HG02938 (cell line): ENCODE data around the gene QSOX1.

Source experiments
- ATAC-seq: cut with Tn5 transposase; IDR thresholded peaks from one replicate; pipeline ENCODE4 v1.9.1; 2021; ENCODE audit warnings: mild to moderate bottlenecking, moderate library complexity; ENCODE audit not compliant: unreplicated experiment

The QSOX1 gene

GRCh38 chr1:180231506-180231921 lies 76.8 kb downstream of the QSOX1 start:
- no peak for ATAC-seq

DNA sequence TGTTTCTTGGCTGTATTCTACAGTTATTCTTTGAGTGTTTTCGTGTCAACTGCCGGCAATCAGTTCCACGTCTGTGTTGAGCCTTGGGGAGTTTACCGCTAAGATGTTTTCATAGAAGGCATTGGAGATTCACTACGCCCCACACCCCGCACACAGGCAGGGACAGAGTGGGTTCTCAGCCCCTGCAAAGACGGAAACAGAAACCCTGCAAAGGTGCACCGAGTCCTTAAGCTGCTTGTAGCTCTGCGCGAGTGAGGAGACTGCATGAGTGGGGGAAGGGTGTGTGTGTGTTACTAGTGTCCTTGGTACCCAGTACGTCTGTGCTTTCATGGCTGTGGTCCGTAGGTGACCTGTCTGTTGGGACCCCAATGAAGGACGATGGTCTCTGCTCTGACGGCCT lies 77.3 kb downstream of the QSOX1 start:
- ATAC-seq: no peak

DNA sequence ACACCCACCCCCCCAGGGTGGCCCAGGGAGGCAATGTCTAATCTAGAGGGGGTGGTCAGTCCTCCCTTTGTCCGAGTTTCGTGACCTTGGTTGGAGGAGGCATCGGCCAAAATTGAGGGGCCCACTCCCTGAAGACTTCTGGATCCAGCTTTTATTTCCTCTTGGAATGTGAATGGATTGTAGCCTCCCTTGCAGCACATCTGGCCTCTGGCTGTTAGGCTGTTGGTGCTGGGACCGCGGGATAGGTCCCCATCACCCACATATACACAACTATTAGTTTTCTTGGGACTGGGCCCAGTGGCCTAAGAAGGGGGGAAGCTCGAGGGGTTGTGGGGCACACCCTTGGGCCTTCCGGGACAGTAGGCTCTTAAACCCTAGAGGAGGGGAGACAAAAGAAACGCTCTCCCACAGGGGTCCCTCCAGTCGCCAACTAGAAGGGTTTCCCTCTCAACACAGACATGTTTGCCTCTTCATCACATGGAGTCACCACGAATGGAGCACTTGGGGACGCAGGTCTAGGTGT lies 77.9 kb downstream of the QSOX1 start:
- ATAC-seq: no peak

- no peak for ATAC-seq
Measured at GRCh38 chr1:180233191-180234011, 78.7 kb downstream of the QSOX1 start.

DNA sequence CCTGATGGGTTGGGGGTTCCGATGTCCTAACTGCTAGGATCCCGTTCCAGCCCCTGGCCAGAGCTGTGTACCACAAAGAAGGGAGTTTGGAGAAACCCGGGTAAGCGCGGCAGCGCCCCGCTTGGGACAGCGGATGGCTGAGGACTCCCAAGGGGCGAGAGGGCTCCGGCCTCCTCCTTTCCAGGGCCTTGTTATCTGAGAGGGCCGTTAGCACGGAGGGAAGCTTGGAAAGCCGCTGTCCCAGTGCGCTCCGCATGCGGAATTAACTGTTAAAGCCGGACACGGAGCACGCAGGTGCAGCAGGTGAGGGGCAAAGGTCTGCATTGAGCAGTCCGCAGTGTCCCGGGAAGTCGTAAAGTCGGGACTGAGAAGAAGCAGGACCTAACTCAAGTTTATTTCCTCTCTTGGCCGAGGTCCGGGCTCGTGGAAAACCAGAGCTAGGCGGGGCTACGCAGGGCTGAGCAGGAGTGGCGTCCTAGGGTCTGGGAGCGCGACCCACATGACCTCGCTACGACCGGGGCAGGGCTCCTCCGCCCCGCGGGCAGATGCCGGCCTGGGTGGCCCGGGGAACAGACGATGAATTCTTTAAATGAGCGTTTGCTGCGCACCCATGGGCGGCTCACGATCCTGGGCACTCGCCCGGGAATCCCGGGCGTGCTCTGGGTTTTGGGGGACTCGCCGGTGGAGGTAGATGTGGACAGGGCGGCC lies 79.9 kb downstream of the QSOX1 start:
- no peak for ATAC-seq

GRCh38 chr1:180235077-180235501 lies 80.4 kb downstream of the QSOX1 start:
- ATAC-seq: no peak

DNA sequence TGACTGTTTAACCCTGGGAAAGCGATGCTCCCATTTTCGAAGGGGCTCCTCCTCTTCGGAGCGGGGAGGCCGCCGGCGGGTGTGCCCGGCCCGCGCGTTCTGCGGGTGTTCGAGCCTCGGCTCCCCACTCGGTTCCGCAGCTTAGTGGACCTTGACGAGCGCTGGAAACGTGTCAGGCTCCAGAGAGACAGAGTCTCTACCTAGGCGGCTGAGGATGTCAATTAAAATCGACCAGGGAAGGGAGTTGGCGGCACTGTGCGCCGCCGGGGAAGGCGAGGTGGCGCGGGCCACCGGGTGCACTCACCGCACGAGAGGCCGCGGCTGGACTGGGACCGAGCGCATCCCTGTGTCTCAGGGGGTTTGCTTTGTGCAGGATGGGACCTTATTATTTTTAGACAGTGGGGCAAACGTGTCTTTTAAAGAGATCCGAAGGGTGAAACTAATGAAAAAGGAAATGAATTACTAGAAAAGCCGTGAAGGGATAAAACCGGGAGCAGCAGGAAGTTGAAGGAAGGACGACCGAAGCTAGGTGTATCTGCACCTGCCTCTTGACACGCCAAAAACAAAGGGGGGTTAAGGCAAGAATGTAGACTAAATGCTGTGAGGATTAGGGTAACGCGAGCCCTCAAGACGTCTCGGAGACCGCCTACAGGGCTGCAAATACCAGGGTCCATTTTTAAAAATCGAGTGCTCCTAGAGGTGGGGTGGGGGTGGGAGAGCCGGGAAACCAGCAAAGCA lies 81.0 kb downstream of the QSOX1 start:
- ATAC-seq: no peak

GRCh38 chr1:180236698-180237509 lies 82.2 kb downstream of the QSOX1 start:
- ATAC-seq: no peak

GRCh38 chr1:180237869-180238476 lies 83.3 kb downstream of the QSOX1 start:
- no peak for ATAC-seq

GRCh38 chr1:180238675-180239074 lies 84.0 kb downstream of the QSOX1 start:
- ATAC-seq: no peak

DNA sequence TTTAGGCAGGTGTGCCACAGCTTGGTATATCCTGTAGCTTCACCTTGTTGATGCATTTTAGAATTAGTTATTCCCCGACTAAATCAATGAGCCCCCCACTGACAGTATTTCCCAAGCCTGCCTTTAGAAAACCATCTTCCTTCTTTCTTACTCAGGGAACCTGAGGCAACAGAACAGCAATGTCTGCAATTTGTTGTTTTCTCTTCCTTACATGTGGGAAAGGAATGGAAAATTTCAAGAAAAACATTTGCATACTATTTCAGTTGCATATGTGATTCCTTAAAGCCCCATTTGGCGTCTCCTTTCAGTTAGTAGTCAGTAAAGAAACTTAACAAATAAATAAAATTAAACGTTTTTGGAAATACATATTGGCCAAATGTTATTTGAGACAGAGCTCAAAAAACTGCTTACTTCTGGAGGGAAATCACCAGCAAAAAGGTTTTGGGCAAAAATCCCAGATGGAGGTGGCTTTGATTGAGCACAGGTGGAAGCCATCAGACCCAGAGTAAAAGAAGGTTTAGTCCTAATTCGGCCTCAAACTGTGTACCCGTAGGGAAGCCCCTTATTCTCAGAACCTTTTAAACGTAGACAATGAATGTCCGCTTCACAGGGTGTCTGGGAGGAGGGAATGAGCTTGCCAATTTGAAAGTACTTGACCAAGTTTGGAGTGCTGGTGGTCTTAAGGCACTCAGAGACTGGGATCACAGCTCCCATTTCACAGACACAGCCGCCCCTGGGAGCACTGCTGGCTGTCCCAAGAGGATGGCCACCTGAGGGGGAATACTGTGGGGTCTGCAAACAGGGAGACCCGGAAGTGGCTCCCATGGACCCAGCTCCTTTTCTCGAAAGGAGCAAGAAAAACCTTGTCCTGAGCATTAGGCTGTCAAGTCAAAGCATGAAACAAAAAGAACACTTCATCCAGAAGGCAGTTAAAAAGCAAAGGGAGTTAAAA lies 84.8 kb downstream of the QSOX1 start:
- no peak for ATAC-seq

DNA sequence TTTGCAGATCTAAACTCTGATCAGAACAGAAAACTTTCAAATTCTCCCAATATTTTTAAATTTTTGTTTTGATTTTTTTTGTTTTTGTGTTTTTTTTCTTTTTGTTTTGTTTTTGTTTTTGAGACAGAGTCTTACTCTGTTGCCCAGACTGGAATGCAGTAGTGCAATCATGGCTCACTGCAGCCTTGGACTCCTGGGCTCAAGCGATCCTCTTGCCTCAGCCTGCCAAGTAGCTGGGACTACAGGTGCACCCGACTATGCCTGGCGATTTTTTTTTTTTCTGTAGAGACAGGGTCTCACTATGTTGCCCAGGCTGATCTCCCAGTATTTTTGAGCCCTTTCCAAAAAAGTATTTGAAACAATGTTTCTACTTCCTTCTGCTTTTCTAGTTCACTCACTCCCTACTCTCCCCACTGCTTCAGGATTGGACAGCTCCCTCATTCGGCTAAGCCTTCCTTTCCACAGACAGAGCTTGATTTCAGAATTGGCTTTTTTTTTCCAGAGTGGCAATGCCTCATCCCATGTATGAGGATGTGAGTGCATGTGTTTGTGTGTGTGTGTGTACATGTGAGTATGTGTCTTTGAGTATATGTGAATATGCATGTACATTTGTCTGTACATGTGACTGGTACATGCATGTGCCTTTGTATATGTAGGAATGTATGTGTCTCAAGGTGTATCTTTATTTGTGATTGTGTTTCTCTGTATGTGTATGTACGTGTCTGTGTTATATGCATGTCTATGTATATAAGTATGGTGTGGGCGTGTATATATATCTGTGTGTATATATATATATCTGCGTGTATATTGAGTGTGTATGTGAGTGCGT lies 87.3 kb downstream of the QSOX1 start:
- ATAC-seq: no peak

GRCh38 chr1:180243517-180244221 lies 89.0 kb downstream of the QSOX1 start:
- ATAC-seq: no peak

DNA sequence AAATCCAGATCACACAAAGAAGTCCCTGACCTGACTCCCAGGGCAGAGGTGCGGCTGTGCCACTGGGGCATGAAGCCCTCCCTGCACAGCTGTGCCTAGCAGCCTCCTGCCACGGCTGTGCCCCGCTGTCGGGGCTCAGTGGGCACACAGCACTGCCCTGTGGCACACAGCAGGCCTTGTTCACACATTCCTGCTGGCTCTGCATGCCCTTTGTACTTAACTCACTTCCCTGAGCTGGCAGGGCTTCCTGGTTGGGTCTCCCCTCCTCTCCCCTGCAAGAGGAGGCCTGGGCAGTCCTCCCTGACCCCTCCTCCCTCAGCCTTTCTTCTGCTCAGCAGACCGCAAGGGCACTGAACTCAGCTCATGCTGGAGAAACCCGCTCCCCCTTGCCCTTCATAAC lies 90.2 kb downstream of the QSOX1 start:
- ATAC-seq: no peak

GRCh38 chr1:180246579-180246978 lies 91.9 kb downstream of the QSOX1 start:
- no peak for ATAC-seq

DNA sequence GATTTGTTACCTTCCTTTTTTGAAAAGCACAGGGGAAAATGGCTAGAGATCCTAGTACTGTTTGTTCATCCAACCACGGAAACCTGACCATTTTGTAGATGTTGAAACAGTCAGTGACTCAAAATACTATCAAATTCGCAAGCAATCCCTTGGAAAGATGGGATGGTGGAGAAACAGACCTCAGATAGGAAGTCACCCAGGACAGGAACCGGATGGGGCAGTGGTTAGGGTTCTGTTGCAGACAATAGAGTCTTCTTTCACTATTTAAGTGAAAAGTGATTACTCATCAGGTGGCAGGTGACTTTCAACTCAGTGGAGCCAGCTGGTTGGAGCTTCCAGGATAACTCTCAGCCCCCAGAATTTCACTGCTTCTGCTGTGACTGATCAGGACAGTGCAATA lies 92.4 kb downstream of the QSOX1 start:
- no peak for ATAC-seq

DNA sequence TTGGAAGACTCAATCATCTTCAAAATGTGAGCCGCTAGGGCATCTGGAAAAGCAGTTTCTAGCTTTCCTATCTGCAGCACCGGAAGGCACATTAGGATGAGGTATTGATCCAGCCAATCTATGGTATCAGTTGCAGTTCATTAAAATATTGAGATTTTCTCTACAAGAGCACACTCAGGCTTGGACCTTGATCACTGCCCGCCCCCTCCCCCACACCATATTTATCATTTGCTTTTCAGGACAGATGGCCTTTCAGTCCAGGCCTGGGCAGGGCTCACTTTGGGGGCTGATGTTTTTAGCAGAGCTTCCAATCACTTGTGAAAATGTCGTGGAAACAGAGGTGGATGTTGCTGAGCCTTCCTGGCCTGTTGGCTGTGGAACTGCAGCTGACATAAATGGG lies 92.9 kb downstream of the QSOX1 start:
- ATAC-seq: no peak

DNA sequence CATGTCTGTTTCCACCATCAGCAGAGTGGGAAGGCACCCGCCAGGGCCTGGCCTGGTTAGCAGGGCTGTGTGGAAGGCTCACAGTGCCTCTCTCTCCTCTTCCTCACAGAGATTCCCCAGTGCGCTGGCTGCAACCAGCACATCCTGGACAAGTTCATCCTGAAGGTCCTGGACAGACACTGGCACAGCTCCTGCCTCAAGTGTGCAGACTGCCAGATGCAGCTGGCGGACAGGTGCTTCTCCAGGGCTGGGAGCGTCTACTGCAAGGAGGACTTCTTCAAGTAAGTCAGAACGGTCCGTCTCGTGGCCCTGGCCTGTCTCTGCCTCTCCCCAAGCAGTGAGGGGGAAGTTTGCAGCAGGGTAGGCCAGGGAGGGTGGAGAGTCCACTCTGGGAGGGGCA lies 93.5 kb downstream of the QSOX1 start:
- no peak for ATAC-seq
